HG03442 (cell line): ENCODE measurements around the gene STEAP1B.
"Not testable (repeated sequence)": the region's sequence is repeated elsewhere in the genome, so short reads cannot be mapped to it uniquely, and the experiment has no call there.

Source experiments
- ATAC-seq: cut with Tn5 transposase; IDR thresholded peaks from one replicate; pipeline ENCODE4 v1.9.1; 2021; ENCODE audit warnings: mild to moderate bottlenecking, moderate library complexity; ENCODE audit not compliant: unreplicated experiment

Gene STEAP1B

DNA sequence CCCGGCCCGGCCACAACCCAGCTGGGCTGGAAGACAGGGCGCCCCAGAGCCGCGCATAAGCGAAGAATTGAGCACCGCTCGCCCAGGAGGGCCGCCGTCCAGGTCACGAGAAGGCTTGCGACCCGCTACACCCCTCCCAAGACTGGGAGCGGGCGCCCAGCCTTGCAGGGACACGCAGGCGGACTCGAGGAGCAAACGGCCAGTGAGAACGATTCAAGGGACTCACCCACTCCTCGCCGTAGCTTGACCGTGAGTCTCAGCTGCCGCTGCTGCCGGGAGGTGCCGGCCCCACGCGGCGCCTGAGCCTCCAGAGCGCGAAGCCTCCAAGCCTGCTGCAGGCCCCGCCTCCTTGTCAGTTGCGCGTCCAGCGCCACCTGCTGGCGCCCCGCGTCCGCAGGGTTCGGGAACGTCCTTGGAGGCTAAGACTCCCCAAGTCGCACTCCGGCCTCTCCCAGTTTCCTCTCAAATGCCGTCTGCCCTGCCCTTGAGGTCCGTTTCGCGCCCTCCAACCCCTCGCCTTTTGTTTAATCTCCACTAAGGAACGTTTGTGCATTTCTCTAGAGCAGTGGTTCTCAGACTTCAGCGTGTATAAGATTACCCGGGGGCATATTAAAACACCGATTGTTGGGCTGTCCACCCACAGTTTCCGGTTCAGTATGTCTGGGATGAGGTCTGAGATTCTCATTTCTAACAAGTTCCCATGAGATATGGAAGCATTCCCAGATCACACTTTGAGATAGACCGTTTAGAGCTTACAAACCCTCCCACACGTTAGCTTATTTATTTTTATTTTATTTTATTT, at the start of gene STEAP1B:
Gene STEAP1B (minus strand): TSS at position 301 of the 802 bp plus-strand sequence. CDS start 5,333 bp downstream, outside the sequence.
- ATAC-seq: peak; percentile 96

DNA sequence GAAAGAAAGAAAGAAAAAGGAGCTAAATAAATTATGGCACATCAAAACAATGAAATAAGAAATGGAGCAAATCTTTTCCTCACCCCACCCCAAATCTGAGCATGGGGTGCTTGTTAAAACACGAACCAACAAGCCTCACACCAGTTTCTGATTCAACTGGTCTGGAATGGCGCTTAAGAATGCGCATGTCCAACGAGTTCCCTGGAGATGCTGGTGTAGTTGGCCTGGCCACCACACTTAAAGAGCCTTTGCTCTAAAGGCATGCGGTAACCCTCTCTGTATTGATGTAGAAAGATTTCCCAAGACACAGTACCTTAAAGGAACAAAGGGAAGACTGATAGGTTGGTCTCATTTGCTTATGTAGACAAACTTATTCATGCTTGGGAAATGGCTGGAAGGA, 49.1 kb upstream of the STEAP1B start:
- no peak for ATAC-seq

DNA sequence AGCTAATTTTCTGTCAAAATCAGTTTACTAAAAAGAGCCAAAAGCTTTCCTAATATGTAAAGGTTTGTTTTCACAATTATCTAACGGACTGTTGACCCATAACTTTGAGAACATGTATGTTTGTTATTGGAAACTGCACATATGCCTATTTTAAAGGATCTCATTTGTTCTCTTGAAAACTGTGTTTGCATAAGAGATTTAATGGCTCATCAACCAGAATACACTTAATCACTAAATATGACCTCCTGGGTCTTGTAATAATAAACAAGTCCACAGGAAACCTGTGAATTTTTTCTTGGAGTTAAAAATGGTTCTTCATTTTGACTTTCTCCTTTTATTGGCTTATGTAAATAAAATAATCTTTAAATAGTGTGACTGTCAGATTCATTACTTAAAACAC, 48.3 kb upstream of the STEAP1B start:
- no peak for ATAC-seq

DNA sequence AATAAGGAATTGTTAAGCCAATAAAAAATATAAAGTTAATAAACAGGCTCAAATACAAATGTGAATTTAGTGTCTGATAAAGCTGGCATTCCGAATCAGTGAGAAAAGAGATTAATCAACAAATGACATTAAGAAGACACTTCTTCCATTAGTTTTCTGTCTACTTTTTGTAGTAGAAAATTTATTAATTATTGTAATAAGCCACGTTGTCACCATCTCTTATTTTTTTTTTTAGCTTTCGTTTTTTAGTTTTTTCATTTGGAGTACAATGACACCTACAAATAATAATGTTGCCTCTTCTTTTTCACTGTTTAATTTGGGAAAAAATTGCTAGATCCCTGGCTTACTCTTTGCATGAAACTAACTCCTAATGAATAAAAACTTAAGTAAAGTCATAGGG, 46.8 kb upstream of the STEAP1B start:
- ATAC-seq: no peak

DNA sequence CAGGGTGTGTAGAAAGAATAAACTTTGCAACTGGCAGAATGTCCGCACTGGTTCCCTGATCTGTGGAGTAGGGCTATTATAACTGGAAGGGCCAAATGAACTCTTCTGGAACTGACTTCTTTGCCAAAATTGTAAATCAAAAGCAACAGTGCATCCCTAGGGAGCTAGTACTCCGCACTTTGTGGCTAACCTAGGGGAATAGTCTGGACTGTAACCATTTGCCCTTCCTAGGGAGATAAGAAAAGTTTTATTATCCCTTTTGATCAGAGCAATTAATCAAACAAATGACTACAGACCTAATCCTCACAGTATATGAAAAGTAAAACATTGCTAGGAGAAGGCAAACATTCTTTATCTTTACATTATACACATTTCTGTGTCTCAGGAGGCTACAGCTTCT, 45.5 kb upstream of the STEAP1B start:
- no peak for ATAC-seq

DNA sequence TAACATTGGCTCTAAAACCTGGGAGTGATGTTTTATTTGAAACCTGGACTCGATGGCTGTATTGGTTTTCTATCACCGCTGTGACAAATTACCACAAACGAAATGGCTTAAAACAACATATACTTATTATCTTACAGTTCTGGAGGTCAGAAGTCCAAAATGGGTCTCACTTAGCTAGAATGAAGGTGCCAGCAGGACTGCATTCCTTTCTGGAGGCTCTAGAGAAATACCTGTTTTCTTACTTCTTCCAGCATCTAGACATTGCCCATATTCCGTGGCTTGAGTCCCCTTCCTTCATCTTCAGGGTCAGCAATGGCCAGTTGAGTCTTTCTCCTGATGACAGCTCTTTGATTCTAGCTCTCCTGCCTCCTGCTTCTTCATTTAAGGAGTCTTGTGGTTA, 44.3 kb upstream of the STEAP1B start:
- ATAC-seq: no peak

DNA sequence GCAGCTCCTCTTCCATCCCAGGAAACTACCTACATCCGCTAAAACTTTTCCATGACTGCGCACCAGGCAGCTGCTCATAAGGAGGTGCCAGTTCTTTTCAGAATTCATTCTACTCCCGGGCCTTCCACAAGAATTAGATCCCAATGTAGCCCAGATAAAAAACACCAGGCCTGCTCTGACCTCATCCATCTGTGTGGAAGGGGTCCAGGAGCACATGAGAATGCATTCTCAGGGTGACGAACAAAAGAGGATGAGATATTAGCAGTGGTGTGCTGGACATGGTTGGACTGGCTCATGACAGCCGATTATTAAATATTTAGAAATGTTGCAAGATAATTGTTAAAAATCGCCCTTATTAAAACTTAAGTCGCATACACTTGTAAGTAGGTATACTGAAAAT, 43.2 kb upstream of the STEAP1B start:
- ATAC-seq: no peak

DNA sequence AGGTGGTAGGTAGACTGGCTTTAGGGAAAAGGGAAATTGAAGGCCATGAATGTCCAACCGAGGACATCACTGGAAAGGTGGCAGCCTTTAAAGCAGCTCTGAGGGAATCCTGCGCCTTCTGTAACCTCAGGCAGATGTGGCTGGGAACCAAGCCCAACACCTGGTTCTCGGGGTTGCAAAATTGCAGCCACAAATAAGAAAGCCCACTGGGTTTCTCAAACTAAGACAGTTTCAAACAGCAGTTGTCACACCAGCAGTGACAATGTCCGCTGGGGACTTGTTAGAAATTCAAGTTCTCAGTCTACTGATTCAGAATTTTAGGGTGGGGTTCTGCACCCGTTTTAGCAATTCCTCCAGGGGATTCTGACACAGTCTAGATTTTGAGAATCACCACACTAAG, 42.7 kb upstream of the STEAP1B start:
- ATAC-seq: no peak

DNA sequence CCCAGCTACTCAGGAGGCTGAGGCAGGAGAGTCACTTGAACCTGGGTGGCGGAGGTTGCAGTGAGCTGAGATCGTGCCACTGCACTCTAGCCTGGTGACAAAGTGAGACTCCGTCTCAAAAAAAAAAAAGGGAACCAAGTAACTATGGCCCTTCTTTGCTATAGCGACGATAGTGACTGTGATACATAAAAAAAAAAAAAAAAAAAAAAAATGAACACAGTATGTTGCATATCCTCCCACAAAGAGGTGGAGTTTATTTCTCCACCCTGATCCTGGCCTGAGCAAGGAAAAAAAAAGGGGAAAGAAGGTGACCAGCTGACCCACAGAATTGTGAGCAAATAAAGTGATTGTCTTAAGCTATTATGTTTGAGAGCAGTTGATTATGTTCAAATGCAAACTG, 42.3 kb upstream of the STEAP1B start:
- no peak for ATAC-seq

DNA sequence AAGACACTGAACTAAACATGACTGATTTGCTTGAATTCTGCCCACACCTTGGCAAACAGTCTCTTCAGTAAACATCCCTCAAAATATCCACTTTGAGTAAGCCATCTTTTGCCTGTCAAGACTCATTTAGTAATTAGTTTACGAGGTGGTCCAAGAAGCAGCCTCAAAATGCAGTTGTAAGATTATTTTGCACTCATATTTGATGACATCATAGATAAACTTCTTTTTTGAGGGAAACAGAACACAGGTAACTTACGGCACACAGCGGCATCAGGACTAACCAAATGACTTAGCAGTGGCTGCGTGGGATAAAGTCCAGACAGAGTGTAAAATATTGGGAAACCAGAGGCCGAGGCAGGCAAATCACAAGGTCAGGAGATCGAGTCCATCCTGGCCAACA, 41.8 kb upstream of the STEAP1B start:
- ATAC-seq: no peak

DNA sequence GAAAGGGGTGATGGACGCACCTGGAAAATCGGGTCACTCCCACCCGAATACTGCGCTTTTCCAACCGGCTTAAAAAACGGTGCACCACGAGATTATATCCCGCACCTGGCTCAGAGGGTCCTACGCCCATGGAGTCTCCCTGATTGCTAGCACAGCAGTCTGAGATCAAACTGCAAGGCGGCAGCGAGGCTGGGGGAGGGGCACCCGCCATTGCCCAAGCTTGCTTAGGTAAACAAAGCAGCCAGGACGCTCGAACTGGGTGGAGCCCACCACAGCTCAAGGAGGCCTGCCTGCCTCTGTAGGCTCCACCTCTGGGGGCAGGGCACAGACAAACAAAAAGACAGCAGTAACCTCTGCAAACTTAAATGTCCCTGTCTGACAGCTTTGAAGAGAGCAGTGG, 28.5 kb upstream of the STEAP1B start:
- ATAC-seq: not testable (repeated sequence)

DNA sequence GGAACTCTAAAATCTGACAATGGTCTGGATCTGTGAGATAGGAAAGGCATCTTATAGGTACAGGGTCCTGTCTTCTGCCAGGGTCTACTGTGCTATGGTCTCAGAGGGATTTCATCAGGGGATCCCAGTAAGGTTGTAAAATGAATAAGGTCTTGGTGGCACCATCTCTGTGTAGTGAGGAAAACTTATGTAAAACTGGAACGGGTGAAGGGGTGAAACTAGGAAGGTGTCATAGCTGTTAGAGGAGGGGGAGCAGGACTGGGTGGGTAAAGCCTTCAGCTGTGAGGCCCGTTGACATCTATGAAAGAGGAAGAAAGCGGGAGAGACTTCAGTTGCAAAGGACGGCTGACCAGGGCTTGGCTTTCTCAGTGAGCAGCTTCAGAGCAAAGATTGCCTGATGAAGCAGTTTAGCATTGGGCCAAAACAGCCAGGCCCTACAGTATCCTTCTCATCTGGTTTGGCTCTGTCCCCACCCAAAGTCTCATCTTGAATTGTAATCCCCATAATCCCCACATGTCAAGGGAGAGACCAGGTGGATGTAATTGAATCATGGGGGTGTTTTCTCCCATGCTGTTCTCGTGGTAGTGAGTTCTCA, 24.5 kb upstream of the STEAP1B start:
- not testable (repeated sequence) for ATAC-seq

DNA sequence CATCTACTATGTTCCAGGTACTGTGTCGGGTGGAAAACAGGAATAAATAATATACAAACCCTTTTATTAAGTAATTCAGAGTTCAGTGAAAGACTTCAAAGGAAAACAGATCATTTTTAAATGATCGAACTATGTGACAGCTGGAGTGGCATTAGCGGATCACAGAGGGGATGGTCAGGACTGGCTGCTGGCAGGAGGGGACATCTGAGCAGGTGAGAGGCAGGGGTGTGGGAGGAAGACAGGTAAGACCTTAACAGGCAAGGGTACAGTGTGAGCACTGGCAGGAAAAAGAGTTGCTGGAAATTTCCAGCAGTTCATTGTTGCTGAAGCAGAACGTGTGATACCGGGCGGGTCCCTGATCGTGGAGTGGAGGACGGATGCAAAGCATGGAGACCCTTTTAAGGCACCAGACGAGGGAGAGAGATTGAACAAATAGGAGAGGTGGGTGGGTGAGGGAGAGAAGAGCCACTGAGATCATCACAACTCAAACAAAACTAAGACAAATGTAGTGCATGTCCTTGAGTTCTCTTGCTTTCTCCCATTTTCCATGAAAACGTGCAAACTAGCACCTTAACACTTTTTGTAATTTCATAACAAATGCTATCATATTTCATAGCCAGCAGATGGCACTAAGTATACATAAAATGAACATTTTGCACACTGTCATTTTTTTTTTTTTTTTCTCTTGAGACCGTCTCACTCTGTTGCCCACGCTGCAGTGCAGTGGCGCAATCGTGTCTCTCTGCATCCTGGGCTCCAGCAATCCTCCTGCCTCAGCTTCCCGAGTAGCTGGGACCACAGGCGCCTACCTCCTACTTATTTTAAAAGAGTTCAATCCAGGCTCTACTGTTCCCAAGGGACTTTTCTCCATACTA, 23.7 kb upstream of the STEAP1B start:
- not testable (repeated sequence) for ATAC-seq

DNA sequence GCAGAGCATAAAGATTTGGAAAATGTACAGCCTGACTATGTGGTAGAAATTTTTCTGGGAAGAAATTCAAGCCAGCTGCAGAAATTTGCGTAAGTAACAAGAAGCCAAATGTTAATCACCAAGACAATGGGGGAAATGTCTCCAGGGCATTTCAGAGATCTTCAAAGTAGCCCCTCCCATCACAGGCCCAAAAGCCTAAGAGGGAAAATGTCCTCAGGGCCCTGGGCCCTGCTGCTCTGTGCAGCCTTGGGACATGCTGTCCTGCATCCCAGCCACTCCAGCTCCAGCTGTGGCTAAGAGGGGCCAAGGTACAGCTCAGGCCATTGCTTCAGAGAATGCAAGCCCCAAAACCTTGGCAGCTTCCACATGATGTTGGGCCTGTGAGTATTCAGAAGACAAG, 19.6 kb upstream of the STEAP1B start:
- ATAC-seq: not testable (repeated sequence)

DNA sequence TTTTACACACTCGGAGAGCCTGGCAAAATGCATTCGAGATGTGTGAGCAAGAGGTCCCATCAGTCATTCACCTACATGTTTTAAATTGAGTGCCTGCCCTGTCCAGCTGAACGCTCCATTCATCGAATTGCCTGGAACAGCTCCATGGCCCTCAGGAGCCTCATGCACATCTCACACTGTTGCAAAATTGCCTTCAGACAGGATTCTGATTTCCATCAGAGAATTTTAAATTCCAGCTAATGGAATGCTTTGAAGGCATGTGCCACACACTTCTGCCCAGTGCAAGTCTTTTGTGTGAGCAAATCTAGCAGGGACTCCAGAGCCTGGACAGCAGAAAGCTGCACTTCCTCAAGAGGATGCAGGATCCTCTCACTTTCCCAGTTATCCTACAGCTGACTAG, 17.0 kb upstream of the STEAP1B start:
- ATAC-seq: not testable (repeated sequence)

DNA sequence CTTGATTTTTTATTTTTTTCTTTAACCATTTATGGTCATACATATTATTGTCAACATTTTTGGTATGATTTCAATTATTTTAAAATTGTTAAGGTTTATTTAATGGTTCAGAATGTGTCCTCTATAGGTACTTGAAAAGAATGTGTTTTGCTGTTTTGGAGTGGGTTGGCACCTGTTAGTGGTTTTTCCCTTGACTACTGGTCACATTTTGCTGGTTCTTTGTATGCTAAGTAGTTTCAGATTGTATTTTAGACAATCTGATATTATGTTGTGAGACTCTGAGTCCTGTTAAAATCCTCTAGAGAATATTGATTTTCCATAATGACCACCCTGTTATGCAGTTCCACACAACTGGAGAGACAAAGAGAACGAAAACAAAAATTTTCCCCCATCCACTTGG, 15.0 kb upstream of the STEAP1B start:
- ATAC-seq: not testable (repeated sequence)

DNA sequence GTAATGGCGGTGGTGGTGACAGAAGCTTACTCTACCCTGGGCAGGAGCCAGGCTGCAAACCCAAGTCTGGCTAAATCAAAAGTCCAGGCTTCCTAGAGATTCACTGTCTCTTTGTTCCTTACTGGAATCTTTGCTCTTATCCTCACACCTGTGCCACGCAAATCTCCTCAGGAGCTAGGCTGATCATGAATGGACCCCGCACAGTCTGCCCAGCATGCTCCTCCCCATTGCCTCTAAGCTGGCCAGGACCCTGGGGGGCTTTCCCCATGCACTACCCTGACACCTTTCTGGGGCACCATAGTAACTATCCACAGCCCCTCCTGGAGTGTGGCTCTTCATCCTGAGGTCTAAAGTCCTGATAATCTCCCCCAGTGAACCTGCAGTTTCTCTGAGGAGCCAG, 7.3 kb upstream of the STEAP1B start:
- ATAC-seq: not testable (repeated sequence)

DNA sequence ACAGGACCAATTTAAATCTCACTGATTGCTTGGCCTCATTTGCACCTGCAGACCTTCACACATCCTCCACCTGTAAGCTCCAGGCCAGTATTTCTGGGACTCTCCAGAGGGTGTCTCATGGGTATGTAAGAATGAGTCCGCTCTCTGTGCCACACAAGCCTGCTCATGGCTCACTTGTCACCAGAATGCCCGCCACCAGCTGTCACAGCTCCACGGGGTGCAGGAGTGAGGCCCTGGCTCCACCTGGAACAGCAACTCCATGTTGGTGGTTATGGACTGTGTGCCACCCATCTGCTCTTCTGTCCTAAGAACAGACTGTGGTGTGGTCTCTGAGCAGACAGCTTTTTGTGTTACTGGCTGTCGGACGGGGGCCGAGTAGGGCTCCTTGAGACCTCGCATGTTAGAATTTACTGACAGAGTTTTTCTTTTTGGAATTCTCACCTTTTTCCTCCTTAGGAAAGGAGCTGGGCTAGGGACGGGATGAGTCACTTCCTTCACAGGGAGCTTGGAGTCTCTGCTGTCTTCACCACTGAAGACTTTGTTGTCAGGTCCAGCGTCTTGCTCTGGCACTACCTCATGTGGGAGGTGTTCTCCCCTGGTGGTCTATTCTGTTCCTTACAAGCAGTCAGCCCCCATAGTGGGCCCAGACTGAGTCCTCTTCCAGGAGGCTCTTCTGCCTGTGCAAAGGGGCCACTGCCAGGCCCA, 6.5 kb upstream of the STEAP1B start:
- ATAC-seq: not testable (repeated sequence)

DNA sequence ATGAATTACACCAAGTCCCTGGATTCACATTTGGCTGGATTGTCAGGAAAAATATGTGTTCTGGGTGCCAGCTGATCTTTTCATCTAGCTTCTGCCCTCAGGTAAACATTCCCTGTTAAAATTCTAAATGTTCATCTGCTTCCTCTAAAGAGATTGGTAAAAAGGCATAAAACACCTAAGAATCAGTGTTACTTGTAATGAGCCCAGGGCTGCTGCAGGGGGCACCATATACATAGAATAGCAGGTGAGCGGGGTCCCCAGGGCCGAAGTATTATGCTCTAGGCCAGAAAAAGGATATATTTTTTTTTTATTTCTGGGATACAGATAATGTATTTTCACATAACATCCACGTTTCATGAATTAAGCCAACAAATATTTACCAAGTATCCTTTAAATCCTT, 4.5 kb upstream of the STEAP1B start:
- ATAC-seq: not testable (repeated sequence)

DNA sequence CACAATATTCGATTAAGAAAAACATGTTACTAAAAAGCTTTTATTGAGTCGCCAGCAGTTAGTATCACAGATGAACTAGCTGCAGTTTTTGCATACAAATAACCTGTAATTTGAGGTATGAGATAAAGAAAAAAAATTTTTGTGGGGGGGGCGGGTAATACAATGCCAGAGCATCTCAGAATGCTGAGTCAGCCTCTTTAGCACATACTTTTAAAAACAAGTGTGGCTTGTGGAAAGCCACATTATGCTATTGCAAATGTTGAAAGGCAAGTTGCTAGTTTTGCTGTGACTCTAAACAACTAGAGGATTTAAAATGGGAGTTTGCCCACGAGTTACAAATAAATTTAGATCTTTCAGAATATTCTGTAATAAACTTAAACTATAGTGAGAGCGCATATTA, 2.1 kb upstream of the STEAP1B start:
- ATAC-seq: not testable (repeated sequence)

DNA sequence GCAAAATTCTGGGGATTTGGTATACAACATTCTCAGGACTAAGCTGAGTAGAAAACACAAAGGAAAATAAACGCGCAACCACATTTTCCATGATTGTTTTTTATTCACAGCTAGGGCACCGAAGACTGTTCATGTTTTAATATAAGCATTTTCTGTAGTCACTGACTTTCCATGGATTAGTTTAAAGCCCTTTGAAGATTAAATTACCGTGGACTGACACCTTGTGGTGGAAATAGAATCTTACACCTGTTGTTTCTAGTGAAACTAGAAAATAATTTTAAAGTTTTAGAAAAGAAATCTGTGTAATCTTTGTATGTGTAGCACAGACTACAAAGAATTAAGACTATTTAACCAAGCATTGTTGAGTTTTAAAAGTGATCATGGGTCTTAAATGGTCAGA, 1.3 kb upstream of the STEAP1B start:
- ATAC-seq: not testable (repeated sequence)
